Measurements from ENCODE around the gene OBSCN.

DNA sequence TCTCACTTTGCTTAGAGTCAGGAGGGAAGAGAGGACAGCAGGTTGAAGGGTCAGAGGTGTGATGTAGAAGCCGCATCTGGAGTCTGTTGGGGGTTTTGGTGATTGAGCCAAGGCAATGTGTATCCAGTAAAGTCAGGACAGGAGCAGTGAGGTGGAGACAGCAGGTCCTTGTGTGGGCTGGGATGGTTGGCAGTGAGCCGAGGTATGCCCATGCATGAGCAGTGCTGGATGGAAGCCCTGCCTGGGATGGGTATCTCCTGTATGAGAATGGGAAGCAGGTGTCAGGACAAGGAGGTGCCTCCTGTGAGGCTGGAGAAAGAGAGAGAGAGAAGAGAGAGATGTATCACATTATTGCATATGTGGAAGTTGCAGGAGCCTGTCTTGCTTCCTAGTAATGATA is 90.0 kb downstream of the OBSCN start:
- TF ChIP-seq, protein P1, sequence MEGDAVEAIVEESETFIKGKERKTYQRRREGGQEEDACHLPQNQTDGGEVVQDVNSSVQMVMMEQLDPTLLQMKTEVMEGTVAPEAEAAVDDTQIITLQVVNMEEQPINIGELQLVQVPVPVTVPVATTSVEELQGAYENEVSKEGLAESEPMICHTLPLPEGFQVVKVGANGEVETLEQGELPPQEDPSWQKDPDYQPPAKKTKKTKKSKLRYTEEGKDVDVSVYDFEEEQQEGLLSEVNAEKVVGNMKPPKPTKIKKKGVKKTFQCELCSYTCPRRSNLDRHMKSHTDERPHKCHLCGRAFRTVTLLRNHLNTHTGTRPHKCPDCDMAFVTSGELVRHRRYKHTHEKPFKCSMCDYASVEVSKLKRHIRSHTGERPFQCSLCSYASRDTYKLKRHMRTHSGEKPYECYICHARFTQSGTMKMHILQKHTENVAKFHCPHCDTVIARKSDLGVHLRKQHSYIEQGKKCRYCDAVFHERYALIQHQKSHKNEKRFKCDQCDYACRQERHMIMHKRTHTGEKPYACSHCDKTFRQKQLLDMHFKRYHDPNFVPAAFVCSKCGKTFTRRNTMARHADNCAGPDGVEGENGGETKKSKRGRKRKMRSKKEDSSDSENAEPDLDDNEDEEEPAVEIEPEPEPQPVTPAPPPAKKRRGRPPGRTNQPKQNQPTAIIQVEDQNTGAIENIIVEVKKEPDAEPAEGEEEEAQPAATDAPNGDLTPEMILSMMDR (IDR thresholded peaks at IDR 0.05): no peak
- TF ChIP-seq EZH2 (IDR thresholded peaks at IDR 0.05; ENCODE audit: borderline replicate concordance, insufficient read depth, low read depth, low read length, poor library complexity, severe bottlenecking): no peak
